ENCODE data around the gene FBXO42.

GRCh38 chr1:16342331-16343062 is 9.8 kb downstream of the FBXO42 start:
- TF ChIP-seq CTCF (IDR thresholded peaks at IDR 0.05) (no peak), POLR2A (IDR thresholded peaks at IDR 0.05) (no peak)
